HEK293T (cell line): ENCODE data around the gene ASIC3.

Source experiments
- ARNT ChIP-seq: fragments of 450-650 bp; IDR thresholded peaks from 2 replicates; pipeline ENCODE4 v1.6.1; 2017; ENCODE audit warnings: mild to moderate bottlenecking
- BHLHE40 ChIP-seq: fragments of 450-650 bp; IDR thresholded peaks from 2 replicates; pipeline ENCODE4 v1.6.1; 2016; ENCODE audit warnings: mild to moderate bottlenecking, moderate library complexity, borderline replicate concordance
- ELF4 ChIP-seq: fragments of 450-650 bp; IDR thresholded peaks from 2 replicates; pipeline ENCODE4 v1.6.1; 2017; ENCODE audit warnings: antibody characterized with exemption
- FOXA1 ChIP-seq: fragments of 450-650 bp; IDR thresholded peaks from 2 replicates; pipeline ENCODE4 v1.6.1; 2016; ENCODE audit warnings: mild to moderate bottlenecking
- FOXM1 ChIP-seq: fragments of 450-650 bp; IDR thresholded peaks from 2 replicates; pipeline ENCODE4 v1.6.1; 2017; ENCODE audit warnings: mild to moderate bottlenecking, borderline replicate concordance
- HDGF ChIP-seq: fragments of 450-650 bp; IDR thresholded peaks from 2 replicates; pipeline ENCODE4 v1.6.1; 2017; ENCODE audit warnings: antibody characterized with exemption, borderline replicate concordance
- L3MBTL2 ChIP-seq: fragments of 450-650 bp; conservative IDR thresholded peaks from 2 replicates; pipeline ENCODE4 v1.6.1; 2016; ENCODE audit warnings: mild to moderate bottlenecking
- PKNOX1 ChIP-seq: fragments of 450-650 bp; IDR thresholded peaks from 2 replicates; pipeline ENCODE4 v1.6.1; 2016
- SP1 ChIP-seq: fragments of 450-650 bp; IDR thresholded peaks from 2 replicates; pipeline ENCODE4 v1.6.1; 2017
- SUZ12 ChIP-seq: fragments of 450-650 bp; IDR thresholded peaks from 2 replicates; pipeline ENCODE4 v1.6.1; 2016; ENCODE audit warnings: mild to moderate bottlenecking
- TARDBP ChIP-seq: fragments of 450-650 bp; IDR thresholded peaks from 2 replicates; pipeline ENCODE4 v1.6.1; 2016
- ZNF384 ChIP-seq: fragments of 450-650 bp; IDR thresholded peaks from 2 replicates; pipeline ENCODE4 v1.6.1; 2016

- TF ChIP-seq SP1: no peak
- no peak for TF ChIP-seq L3MBTL2
- TF ChIP-seq HDGF: no peak
- no peak for TF ChIP-seq PKNOX1
- TF ChIP-seq TARDBP: no peak
- no peak for TF ChIP-seq ELF4
- no peak for TF ChIP-seq ZNF384
- TF ChIP-seq FOXM1: no peak
- TF ChIP-seq FOXA1: no peak
- TF ChIP-seq BHLHE40: no peak
- TF ChIP-seq SUZ12: no peak
- TF ChIP-seq ARNT: no peak
Measured at GRCh38 chr7:150999001-150999400, 49.3 kb upstream of the ASIC3 start.
